GM12878 (cell line): Measurements from ENCODE around the gene FBXL19. TPM values are rescaled to one million over a fixed set of nuclear protein-coding genes. Genes with fewer than 3 reads are reported as not detected.

Experiments
- BACH1 ChIP-seq: fragments of 450-650 bp; IDR thresholded peaks from 2 replicates; pipeline ENCODE4 v1.6.1; 2017; ENCODE audit warnings: mild to moderate bottlenecking, borderline replicate concordance
- BHLHE40 ChIP-seq, 2 experiments: fragments of 450-650 bp in 1 of 2; IDR thresholded peaks; 2 replicates each; pipeline ENCODE4 v1.6.1; 2011 to 2017; ENCODE audit warnings: low read depth in 2 of 2, borderline replicate concordance in 1 of 2, improper control_type of control experiment in 1 of 2, low read length in 1 of 2, mild to moderate bottlenecking in 1 of 2
- CEBPB ChIP-seq, 2 experiments: fragments of 150-350 bp in 1 of 2; IDR thresholded peaks; 2 replicates each; pipeline ENCODE4 v1.6.1; 2012 to 2014; ENCODE audit warnings: low read depth in 2 of 2, low read length in 2 of 2, borderline replicate concordance in 1 of 2, inconsistent platforms in 1 of 2
- CTCF ChIP-seq, 3 experiments: IDR thresholded peaks in 2 of 3; conservative IDR thresholded peaks in 1 of 3; 2 replicates each; pipeline ENCODE4 v1.5.1; 2011; ENCODE audit warnings: low read depth in 3 of 3, low read length in 3 of 3, mild to moderate bottlenecking in 3 of 3, control low read depth in 2 of 3, moderate library complexity in 2 of 3, inconsistent platforms in 1 of 3, mixed read lengths in 1 of 3; ENCODE audit not compliant: control insufficient read depth in 2 of 3, insufficient read depth in 1 of 3; ENCODE audit errors: extremely low read depth in 1 of 3
- EGR1 ChIP-seq, 2 experiments: IDR thresholded peaks; 1 replicate in 1 of 2; 2 replicates in 1 of 2; pipeline ENCODE4 v1.6.1; 2011 to 2012; ENCODE audit warnings: low read depth in 2 of 2, low read length in 2 of 2, borderline replicate concordance in 1 of 2, mild to moderate bottlenecking in 1 of 2, moderate library complexity in 1 of 2
- HDAC6 ChIP-seq: fragments of 200-600 bp; sonication (generic); IDR thresholded peaks from one replicate; pipeline ENCODE4 v1.8.0; 2017; ENCODE audit warnings: antibody characterized with exemption; ENCODE audit not compliant: unreplicated experiment
- HSF1 ChIP-seq: fragments of 150-350 bp; IDR thresholded peaks from 2 replicates; pipeline ENCODE4 v1.6.1; 2014; ENCODE audit warnings: mild to moderate bottlenecking, low read depth, low read length
- LARP7 ChIP-seq: fragments of 450-650 bp; IDR thresholded peaks from 2 replicates; pipeline ENCODE4 v1.6.1; 2017; ENCODE audit warnings: mild to moderate bottlenecking
- NKRF ChIP-seq: fragments of 450-650 bp; conservative IDR thresholded peaks from 2 replicates; pipeline ENCODE4 v1.6.1; 2017; ENCODE audit warnings: mild to moderate bottlenecking, moderate library complexity
- RELB ChIP-seq: fragments of 450-650 bp; IDR thresholded peaks from 2 replicates; pipeline ENCODE4 v1.6.1; 2017; ENCODE audit warnings: low read depth, mild to moderate bottlenecking, moderate library complexity
- SPI1 ChIP-seq: IDR thresholded peaks from 2 replicates; pipeline ENCODE4 v1.6.1; 2011; ENCODE audit warnings: low read depth, mild to moderate bottlenecking, low read length, moderate library complexity, borderline replicate concordance; ENCODE audit not compliant: insufficient read depth
- ZBTB33 ChIP-seq: fragments of 450-650 bp; IDR thresholded peaks from 2 replicates; pipeline ENCODE4 v1.6.1; 2017; ENCODE audit warnings: mild to moderate bottlenecking
- ZBTB40 ChIP-seq: fragments of 450-650 bp; IDR thresholded peaks from 2 replicates; pipeline ENCODE4 v1.6.1; 2016; ENCODE audit warnings: mild to moderate bottlenecking, moderate library complexity, borderline replicate concordance
- polyA plus RNA-seq, 11 experiments: library from polyadenylated mRNA; depleted of rRNA in 4 of 11; unstranded in 6 of 11; stranded (reverse) in 5 of 11; fragments of >200 nt; fragmentation: Nextera tagmentation in 4 of 11; fragmentation: Illumina TruSeq in 1 of 11; extraction: Ambion mirVana in 4 of 11; extraction: Trizol in 1 of 11; gene quantifications; 1 replicate in 1 of 11; 2 replicates in 10 of 11; pipeline versions ENCODE4 v1.2.1 to v1.2.3, GENCODE V29; 2011 to 2016; ENCODE audit warnings: inconsistent platforms in 2 of 11, missing spikeins in 2 of 11, low read depth in 1 of 11
- total RNA-seq, 4 experiments: library from RNA; depleted of rRNA in 3 of 4; stranded (reverse); fragments of >200 nt in 3 of 4; fragmentation: Illumina TruSeq in 1 of 4; extraction: Trizol in 1 of 4; gene quantifications; 2 replicates each; pipeline versions ENCODE4 v1.2.1 to v1.2.3, GENCODE V29; 2013 to 2021

FBXL19 gene
- total and polyA plus RNA-seq, 10 of the 15 experiments (the other 5 are each of a cell fraction or from before 2014, with no cell fraction given): 0.02 to 32.1 (median 6.8) TPM; not detected in 1

- TF ChIP-seq NKRF (no peak), CEBPB (IDR thresholded peaks at IDR 0.05; ENCODE audit: borderline replicate concordance in 1 of 2, low read depth in 2 of 2, low read length in 2 of 2) (no peak), BACH1 (no peak), EGR1 (IDR thresholded peaks at IDR 0.05; ENCODE audit: borderline replicate concordance in 1 of 2, low read depth in 2 of 2, low read length in 2 of 2) (0 out of 3 replicates have a peak, but pooled peaks of 1 of the 2 experiments have one; percentile 2), CTCF (IDR thresholded peaks at IDR 0.05 in 2 of 3, conservative IDR thresholded peaks at IDR 0.05 in 1 of 3; ENCODE audit: control insufficient read depth in 2 of 3, extremely low read depth in 1 of 3, insufficient read depth in 1 of 3, low read depth in 3 of 3, low read length in 3 of 3) (no peak), HDAC6 (no peak), ZBTB33 (no peak), BHLHE40 (IDR thresholded peaks at IDR 0.05; ENCODE audit: borderline replicate concordance in 1 of 2, low read depth in 2 of 2, low read length in 1 of 2) (no peak), LARP7 (no peak), ZBTB40 (no peak), RELB (no peak), HSF1 (no peak), SPI1 (no peak)
Measured at GRCh38 chr16:30996985-30997724, 73.8 kb downstream of the FBXL19 start (continued).
